HUES48 (cell line): Measurements from ENCODE around the gene KANTR.

Experiments used
- H3K27ac ChIP-seq: one replicate; pipeline ENCODE4 v1.7.0; 2013; ENCODE audit warnings: low read depth, low read length, inconsistent platforms
- H3K27me3 ChIP-seq: 2 replicates; pipeline ENCODE4 v1.6.1; 2013; ENCODE audit warnings: mild to moderate bottlenecking, low read length; ENCODE audit not compliant: control insufficient read depth, insufficient read depth
- H3K36me3 ChIP-seq: 2 replicates; pipeline ENCODE4 v1.6.1; 2013; ENCODE audit warnings: low read length; ENCODE audit not compliant: control insufficient read depth, insufficient read depth
- H3K4me1 ChIP-seq: 2 replicates; pipeline ENCODE4 v1.6.1; 2013; ENCODE audit warnings: mild to moderate bottlenecking, low read length; ENCODE audit not compliant: control insufficient read depth, insufficient read depth
- H3K4me3 ChIP-seq: 2 replicates; pipeline ENCODE4 v1.5.1; 2013; ENCODE audit warnings: mild to moderate bottlenecking, low read depth, low read length
- H3K9ac ChIP-seq: 2 replicates; pipeline ENCODE4 v1.6.1; 2013; ENCODE audit warnings: mild to moderate bottlenecking, low read depth, low read length, moderate library complexity
- H3K9me3 ChIP-seq: 2 replicates; pipeline ENCODE4 v1.6.1; 2013; ENCODE audit warnings: low read length; ENCODE audit not compliant: control insufficient read depth, insufficient read depth

KANTR gene

DNA sequence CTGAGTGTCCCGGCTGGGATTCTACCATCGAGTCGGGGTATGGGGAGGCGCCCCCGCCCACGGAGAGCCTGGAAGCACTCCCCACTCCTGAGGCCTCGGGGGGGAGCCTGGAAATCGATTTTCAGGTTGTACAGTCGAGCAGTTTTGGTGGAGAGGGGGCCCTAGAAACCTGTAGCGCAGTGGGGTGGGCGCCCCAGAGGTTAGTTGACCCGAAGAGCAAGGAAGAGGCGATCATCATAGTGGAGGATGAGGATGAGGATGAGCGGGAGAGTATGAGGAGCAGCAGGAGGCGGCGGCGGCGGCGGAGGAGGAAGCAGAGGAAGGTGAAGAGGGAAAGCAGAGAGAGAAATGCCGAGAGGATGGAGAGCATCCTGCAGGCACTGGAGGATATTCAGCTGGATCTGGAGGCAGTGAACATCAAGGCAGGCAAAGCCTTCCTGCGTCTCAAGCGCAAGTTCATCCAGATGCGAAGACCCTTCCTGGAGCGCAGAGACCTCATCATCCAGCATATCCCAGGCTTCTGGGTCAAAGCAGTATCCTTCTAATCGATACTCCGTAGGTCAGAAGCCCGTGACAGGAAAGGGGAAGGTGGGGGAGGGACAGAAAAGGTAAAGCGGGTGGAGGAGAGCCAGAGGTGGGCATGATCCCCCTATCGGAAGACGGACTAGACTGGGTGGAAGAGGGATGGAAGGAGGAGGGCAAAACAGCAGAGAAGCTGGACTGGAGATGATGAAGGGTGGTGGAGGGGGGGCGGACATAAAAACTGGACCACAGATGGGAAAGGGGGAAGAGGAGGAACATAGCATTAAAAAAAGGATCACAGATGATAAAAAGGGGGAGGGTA lies 10.9 kb upstream of the KANTR start:
- Histone ChIP-seq H3K9me3 (peaks cover 26% of the 10 kb centered on the region), H3K36me3 (peaks cover 30% of the 10 kb centered on the region), H3K27ac (peak overlapping the region; percentile 87), H3K9ac (peak overlapping the region; percentile 69; the same call in 1 of the 2 replicates), H3K27me3 (no peaks in the 10 kb centered on the region), H3K4me3 (peak overlapping the region; percentile 76), H3K4me1 (peaks cover 5% of the 10 kb centered on the region)

DNA sequence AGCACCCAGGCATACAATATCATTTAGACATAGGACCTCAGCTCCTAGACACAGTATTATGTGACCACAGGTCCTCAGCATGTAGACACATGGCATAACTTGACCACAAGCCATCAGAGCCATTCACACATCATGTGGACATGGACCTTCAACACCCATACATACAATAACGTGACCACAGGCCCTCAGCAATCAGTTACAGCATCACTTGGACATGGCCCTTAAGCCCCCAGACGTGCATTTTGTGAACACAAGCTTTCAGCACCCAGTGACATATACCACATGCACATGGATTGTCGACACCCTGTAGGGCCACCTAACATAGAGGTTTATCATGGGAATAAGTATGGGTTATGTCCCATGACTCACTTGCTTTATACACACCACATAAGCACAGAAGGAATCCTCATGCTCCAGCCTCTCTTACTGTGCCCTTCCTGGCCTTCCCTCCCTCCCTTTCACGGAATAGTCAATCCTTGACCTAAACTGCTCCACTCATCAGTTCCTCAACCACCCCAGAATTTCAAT lies 9.8 kb upstream of the KANTR start:
- no peaks in the 10 kb centered on the region for H3K27me3 ChIP-seq
- peaks cover 26% of the 10 kb centered on the region for H3K9me3 ChIP-seq
- H3K36me3 ChIP-seq, result peaks cover 30% of the 10 kb centered on the region
- H3K4me3 ChIP-seq, result no peak overlapping the region
- H3K27ac ChIP-seq, result no peak overlapping the region
- H3K4me1 ChIP-seq, result peaks cover 5% of the 10 kb centered on the region
- no peak overlapping the region for H3K9ac ChIP-seq

DNA sequence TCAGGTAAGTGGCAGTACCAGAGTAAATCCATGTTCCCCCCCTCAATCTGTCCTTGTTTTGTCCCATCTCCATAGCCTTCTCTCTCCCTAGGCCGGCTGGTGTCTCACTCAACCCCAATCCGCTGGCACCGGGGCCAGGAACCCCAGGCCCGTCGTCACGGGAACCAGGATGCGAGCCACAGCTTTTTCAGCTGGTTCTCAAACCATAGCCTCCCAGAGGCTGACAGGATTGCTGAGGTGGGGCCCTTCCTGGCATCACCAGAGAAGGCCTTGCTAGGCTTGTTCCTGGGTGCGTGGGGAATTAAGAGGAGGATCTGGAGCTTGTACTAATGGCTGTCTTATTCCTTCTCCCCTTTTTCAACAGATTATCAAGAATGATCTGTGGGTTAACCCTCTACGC lies 9.1 kb upstream of the KANTR start:
- Histone ChIP-seq H3K27ac (no peak overlapping the region), H3K4me1 (peaks cover 5% of the 10 kb centered on the region), H3K4me3 (no peak overlapping the region), H3K27me3 (no peaks in the 10 kb centered on the region), H3K9ac (no peak overlapping the region), H3K9me3 (peaks cover 25% of the 10 kb centered on the region), H3K36me3 (peaks cover 30% of the 10 kb centered on the region)

DNA sequence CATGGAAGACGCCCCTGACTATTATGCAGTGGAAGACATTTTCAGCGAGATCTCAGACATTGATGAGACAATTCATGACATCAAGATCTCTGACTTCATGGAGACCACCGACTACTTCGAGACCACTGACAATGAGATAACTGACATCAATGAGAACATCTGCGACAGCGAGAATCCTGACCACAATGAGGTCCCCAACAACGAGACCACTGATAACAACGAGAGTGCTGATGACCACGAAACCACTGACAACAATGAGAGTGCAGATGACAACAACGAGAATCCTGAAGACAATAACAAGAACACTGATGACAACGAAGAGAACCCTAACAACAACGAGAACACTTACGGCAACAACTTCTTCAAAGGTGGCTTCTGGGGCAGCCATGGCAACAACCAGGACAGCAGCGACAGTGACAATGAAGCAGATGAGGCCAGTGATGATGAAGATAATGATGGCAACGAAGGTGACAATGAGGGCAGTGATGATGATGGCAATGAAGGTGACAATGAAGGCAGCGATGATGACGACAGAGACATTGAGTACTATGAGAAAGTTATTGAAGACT lies 8.2 kb upstream of the KANTR start:
- Histone ChIP-seq H3K9me3 (peaks cover 27% of the 10 kb centered on the region), H3K4me3 (no peak overlapping the region), H3K36me3 (peaks cover 30% of the 10 kb centered on the region), H3K9ac (no peak overlapping the region), H3K27me3 (no peaks in the 10 kb centered on the region), H3K4me1 (peaks cover 2% of the 10 kb centered on the region), H3K27ac (no peak overlapping the region)

DNA sequence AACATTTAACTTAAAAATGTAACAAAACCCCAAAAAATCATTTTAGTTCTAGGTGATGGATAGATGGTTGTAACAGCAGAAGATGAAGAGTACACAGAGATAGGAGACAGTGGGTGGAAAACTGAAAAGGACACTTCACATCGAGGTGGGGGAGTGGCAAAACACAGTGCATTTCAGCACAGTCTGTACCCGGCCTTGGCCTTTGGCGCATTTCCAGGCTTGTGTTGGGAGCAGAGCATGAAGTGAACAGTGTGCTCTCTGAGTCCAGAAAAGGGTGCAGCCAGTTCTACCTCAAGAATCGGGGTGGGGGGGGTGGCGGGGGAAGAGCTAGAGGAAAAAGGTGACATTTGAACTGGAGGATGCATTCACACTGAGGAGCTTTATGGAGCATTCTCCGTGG lies 7.5 kb upstream of the KANTR start:
- H3K9ac ChIP-seq, result no peak overlapping the region
- peaks cover 30% of the 10 kb centered on the region for H3K36me3 ChIP-seq
- H3K27me3 ChIP-seq, result no peaks in the 10 kb centered on the region
- peaks cover 27% of the 10 kb centered on the region for H3K9me3 ChIP-seq
- no peak overlapping the region for H3K4me3 ChIP-seq
- H3K4me1 ChIP-seq, result no peaks in the 10 kb centered on the region
- no peak overlapping the region for H3K27ac ChIP-seq

DNA sequence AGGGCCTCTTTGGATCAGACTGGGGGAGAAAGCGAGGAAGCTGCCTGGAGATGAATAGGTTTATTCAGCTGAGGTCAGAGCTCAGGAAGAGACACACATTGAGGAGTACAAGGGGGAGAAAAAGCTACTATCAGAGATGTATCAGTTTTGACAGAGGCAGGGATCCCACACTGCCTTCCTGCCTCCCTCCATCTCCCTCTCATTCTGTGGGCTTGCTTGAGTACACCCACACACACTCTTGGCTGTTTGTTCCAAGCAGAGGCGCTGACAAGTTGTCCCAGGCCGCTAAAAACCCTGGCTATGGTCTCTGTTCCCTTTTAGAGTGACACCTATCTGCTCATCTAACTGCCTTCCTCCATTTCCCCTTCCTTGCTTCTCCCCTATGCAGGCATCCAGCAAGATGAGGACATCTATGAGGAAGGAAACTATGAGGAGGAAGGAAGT lies 6.5 kb upstream of the KANTR start:
- H3K9ac ChIP-seq, result no peak overlapping the region
- H3K4me3 ChIP-seq, result no peak overlapping the region
- peaks cover 30% of the 10 kb centered on the region for H3K36me3 ChIP-seq
- H3K4me1 ChIP-seq, result no peaks in the 10 kb centered on the region
- no peak overlapping the region for H3K27ac ChIP-seq
- no peaks in the 10 kb centered on the region for H3K27me3 ChIP-seq
- H3K9me3 ChIP-seq, result peaks cover 24% of the 10 kb centered on the region

DNA sequence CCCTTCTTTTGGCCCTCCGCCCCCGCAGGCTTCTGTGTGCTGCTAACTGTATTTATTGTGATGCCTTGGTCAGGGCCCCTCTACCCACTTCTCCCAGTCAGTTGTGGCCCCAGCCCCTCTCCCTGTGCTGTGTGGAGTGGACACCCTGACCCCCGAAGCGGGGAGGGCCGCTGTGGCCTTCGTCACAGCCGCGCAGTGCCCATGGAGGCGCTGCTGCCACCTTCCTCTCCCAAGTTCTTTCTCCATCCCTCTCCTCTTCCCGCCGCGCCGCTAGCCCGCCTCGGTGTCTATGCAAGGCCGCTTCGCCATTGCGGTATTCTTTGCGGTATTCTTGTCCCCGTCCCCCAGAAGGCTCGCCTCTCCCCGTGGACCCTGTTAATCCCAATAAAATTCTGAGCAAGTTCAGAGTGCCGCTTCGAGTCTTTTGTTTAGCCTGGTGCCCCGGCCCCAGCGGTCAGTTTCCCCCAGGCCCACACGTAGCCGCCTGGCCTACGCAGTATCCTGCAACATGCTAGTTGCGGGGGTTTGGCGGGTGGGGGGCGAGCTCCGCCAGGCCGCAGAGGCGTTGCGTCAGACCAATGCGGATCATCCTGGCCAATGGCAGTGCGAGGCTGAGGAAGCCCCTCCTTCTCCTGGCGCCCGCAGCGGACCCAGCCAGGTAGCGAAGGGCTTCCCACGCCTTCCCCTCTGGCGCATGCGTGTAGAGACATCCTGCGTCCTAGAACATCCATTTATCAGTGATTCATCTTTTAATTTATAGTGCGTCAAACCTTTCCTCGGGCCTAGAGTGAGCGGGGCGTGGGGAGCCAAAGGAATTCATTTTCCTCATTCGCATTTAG lies 5.6 kb upstream of the KANTR start:
- H3K4me3 ChIP-seq, result peak overlapping the region; percentile 80
- peak overlapping the region; percentile 40 for H3K9ac ChIP-seq

DNA sequence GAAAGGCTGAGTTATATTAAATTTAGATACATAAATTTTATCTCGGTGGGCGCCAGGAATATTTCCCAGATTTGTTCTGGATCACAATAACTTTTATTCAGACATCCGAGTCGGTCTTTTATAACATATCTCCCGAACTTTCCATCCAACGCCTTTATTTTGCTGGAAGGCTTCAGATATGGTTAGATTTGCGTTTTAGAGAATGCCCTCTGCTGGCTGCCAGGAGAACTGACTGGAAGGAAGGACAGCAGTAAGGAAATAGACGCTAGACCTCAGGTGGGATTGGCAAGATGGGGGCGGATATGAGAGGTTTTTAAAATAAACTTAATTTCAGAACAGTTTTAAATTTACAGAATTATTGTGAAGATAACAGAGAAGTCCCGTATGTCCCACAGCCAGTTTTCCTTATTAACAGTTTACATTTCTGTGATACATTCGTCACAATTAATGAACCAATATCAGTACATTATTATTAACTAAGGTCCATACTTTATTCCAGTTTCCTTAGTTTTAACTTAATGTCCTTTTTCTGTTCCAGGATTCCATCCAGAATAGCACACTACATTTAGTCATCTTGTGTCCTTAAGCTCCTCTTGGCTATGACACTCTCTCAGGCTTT lies 4.6 kb upstream of the KANTR start:
- Histone ChIP-seq H3K4me3 (peak overlapping the region; percentile 80), H3K27me3 (no peaks in the 10 kb centered on the region), H3K9me3 (peaks cover 20% of the 10 kb centered on the region), H3K36me3 (peaks cover 24% of the 10 kb centered on the region), H3K27ac (peak overlapping the region; percentile 47), H3K4me1 (no peaks in the 10 kb centered on the region), H3K9ac (no peak overlapping the region)

More for the DNA sequence above, 5.6 kb upstream of the KANTR start:
- peaks cover 24% of the 10 kb centered on the region for H3K9me3 ChIP-seq
- no peaks in the 10 kb centered on the region for H3K4me1 ChIP-seq
- H3K36me3 ChIP-seq, result peaks cover 30% of the 10 kb centered on the region
- no peaks in the 10 kb centered on the region for H3K27me3 ChIP-seq
- H3K27ac ChIP-seq, result peak overlapping the region; percentile 64

DNA sequence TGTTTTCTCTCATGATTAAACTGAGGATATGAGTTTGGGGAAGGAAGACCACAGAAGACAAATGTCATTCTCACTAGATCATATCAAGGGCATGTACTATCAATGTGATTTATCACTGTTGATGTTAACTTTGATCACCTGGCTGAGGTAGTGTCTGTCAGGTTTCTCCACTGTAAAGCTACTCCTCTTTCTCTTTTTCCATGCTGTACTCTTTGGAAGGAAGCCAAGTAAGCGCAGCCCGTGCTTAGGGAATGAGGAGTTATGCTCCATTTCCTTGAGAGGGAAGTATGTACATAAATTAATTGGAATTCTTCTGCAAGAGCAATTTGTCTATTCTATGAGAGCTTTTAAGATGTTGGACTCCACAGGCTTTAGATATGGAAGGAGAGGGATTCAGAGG lies 4.0 kb upstream of the KANTR start:
- Histone ChIP-seq H3K27me3 (no peaks in the 10 kb centered on the region), H3K36me3 (peaks cover 19% of the 10 kb centered on the region), H3K9ac (no peak overlapping the region), H3K4me3 (no peak overlapping the region), H3K9me3 (peaks cover 16% of the 10 kb centered on the region), H3K27ac (no peak overlapping the region), H3K4me1 (no peaks in the 10 kb centered on the region)

DNA sequence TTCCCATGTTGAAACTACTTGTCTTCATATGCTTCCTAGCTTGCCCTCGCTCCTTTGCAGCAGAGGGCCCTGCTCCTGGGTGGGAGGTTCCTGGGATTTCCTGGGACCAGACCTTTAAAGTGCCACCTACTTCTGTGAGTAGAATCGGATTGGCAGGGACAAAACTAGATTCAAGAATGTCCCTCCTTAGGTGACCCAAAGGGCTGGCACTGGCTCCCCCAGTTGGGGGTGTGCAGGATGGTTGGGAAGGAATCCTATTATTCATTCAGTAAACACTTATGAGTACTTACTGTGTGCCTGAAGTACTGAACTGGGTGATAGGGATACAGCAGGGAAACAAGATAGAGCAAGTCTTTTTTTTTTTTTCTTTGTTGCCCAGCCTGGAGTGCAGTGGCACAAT lies 2.6 kb upstream of the KANTR start:
- peaks cover 5% of the 10 kb centered on the region; the same call in 1 of the 2 replicates for H3K36me3 ChIP-seq

More for the DNA sequence above, 2.6 kb upstream of the KANTR start:
- Histone ChIP-seq H3K9me3 (peaks cover 9% of the 10 kb centered on the region), H3K27me3 (no peaks in the 10 kb centered on the region), H3K27ac (no peak overlapping the region), H3K9ac (no peak overlapping the region), H3K4me3 (no peak overlapping the region), H3K4me1 (no peaks in the 10 kb centered on the region)
